Stimulated activated CD4-positive, alpha-beta T cell treated with anti-CD3 and anti-CD28 coated beads, Interleukin-2, amount 100 ng/mL, for 4 hours (primary cell): ENCODE data around the gene MAN2A1.

ENCODE experiments used
- DNase-seq: peaks from one replicate; pipeline ENCODE4 v3.0.0-alpha.2; 2020; ENCODE audit warnings: low read depth

Gene MAN2A1

DNA sequence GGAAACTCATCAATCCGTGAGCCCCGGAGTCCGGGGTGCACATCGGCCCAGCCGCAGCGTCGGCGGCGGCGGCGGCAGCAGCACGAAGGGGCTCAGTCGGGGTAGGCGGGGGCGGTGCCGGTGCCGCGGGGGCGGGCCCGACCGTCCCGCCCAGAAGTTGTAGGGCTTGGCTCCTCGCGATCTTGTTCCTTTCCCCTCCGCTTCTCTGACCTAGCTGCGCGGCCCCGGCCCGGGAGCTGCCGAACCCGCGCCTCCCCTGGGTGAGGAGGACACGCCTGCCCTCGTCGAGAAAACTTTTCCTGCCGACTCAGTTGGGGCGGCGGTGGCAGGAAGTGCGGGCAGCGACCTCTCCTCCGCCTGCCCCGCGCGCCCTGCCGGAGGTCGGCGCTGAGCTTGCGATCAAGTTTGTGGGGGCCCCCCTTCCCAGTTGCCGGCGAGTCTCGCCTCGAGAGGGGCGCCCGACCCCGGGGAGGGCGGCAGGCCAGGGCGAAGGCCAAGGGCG is at the start of gene MAN2A1:
Gene MAN2A1, plus strand, starts transcription at position 188 of the 502 bp plus-strand sequence. CDS start 491 bp downstream, outside the sequence.
- DNase-seq, result peak; percentile 76

DNA sequence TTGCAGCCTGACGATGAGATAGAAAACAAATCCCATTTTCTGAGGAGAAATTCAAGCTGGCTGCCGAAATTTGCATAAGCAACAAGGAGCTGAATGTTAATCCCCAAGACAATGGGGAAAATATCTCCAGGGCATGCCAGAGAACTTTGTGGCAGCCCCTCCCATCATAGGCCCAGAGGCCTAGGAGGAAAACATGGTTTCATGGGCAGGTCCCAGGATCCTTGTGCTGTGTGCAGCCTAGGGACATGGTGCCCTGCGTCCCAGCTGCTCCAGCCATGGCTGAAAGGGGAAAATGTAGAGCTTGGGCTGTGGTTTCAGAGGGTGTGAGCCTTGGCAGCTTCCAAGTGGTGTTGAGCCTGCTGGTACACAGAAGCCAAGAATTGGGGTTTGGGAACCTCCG is 48.8 kb upstream of the MAN2A1 start:
- no peak for DNase-seq

DNA sequence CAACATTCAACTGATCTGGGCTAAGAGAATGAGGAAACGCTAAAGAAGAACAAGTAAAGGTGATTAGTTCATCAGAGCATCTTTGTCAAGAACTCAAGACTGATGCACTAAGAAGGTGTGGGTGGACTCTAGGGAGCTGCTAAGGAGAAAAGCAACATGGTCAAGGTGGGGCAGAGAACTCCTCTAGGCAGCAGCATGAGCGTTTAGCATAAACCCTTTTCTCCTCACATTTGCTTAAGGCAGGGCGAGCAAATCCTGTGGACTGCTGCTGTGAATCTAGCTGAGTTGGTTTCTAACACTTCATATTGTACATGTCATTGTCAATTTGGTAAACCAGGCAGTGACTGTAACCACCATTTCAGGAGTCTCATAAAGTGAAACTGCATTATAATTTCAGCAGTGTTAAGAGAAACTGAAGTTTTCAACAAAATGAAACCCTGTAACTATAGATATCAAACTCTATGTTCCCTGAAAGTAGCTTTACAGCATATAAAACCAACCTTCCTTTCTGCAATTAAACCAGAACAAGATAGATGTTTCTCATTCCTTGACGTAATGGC is 45.9 kb upstream of the MAN2A1 start:
- no peak for DNase-seq

DNA sequence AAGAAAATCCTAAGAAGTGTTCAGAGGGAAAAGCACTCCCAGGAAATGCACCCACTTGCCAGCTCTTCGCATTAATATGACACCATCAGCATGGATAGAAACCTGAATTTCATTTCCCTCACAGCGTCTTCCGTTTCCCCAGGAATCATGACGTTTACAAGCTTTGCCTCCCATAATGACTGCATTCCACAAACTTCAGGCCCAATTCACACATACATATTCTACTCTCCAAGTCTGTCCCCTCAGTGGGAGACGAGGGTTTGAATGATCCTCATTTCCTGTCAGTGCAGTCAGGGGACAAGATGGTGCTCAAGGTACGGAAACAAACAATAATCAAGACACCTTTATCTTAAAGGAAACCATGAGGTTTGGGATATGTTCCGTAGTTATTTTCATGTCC is 44.9 kb upstream of the MAN2A1 start:
- no peak for DNase-seq

DNA sequence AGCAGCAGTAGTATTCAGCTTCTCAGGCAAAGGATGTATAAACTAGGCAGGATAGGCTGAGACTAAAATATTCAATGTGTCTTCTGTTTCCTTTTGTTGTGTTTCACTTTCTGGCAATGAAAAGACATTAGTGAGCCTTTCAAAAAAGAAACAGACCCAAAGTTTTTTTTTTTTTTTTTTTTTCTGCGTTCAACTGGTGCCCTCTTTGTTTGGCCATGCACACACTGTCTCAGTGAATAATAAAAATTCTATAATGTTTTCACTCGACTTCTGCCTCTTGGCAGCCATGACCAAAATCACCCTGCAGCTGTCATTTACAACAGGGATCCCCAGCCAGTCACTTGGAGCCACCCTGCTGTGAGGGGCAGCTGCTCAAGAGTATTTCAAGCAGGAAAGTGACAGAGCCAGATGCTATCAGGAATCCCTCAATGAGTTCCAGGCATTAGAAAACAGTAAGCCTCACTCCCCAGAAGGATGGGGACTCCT is 44.0 kb upstream of the MAN2A1 start:
- DNase-seq, result no peak

DNA sequence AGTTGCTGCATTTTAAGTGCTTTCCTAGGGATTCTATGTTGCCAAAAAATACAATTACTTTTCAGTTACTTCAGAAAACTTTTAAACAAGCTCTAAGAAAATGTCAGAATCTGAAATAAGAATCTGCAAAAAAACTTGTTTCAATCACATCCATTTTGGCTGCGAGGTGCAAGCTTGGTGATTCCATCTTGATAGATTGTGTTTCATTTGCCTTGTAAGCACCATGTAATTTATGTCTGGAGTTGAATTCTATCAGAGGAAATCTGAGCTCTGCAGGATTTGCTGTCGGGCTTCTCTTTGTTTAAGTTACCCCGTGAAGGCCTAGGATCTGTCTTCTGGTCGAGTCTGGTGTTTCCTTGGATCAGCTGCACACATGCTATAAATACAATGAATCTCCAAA is 40.4 kb upstream of the MAN2A1 start:
- no peak for DNase-seq

DNA sequence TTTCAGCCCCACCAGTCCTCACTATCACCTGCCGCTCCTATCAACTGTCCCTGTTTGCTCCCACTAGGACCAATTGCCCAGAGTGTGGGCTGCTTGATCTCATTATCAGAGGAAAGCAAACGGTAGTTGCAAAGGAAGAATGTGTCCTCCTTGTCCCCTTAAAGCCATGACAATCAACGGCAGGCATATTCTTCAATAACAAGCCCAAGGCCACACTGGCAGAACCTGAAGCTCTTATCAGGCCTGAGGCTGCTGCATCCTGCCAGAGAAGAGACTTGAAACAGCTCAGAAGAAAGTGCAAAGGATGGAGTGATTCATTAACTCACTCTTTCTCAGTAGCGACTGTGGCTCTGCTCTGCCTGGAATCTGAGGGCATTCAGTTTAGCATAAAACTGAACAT is 39.2 kb upstream of the MAN2A1 start:
- no peak for DNase-seq

DNA sequence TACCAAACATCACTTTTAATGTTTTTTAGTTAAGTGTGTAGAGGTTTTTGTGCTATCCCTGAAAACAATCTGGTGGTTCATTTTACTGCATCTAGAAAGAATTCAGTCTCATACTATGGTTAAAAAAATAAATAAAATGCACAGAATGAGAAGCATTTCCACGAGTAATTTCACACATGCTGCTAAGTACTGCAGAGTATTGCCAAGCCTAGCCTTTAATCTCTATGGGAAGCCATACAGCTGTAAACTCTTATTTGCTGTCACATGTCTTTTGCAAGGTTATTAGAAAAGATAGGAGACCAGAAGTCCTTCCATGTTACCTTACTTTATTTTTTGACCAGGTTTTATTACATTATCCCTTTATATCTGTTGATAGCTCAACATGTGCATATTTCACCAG is 37.6 kb upstream of the MAN2A1 start:
- no peak for DNase-seq

DNA sequence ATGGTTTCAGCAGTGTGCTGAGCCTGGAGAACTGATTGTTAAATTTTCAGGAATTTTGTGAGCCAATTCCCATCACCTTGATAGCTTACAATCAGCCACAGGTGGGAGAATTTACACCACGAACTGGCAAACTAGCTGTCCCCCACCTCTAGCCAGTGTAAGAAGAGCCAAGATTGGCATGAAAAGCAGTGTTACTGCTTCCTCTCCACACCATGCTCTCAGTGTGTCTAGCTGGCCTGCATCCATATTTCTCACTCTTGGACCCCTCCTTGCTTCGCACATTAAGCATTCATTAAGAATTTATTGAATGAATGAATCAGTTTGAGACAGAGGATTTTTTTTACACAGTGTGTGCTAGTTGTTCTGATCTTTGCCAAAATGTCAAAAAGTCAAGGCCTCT is 36.7 kb upstream of the MAN2A1 start:
- DNase-seq, result no peak

DNA sequence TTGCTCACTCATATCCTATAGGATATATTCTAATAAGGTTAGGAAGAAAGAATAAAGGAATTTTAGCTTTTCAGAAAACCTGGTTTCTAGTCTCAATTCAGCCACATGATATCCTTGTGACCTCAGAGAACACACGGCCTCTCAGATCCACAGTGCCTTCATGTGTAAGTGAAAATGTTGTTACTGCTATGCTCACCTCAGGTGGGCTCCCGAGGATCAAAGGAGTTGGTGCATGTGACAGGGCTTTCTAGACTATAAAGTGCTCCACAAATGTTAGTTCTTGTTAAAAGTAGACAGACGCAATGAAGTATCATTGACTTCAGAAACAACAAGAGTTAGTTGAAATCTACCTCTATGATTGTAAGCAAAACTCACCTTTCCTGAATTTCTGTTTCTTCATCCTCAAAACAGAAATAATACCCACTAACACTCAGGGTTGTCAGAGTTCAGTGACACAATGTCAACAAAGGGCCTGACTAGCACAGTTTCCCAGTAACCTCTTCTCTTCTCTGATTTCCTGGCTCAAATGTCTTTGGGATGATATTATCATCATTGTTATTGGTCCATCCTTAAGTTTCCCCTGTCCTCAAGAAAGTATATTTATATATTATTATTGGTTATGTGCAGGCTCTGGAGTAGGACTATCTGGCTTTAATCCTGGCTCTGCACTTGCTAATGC is 36.0 kb upstream of the MAN2A1 start:
- DNase-seq, result no peak

DNA sequence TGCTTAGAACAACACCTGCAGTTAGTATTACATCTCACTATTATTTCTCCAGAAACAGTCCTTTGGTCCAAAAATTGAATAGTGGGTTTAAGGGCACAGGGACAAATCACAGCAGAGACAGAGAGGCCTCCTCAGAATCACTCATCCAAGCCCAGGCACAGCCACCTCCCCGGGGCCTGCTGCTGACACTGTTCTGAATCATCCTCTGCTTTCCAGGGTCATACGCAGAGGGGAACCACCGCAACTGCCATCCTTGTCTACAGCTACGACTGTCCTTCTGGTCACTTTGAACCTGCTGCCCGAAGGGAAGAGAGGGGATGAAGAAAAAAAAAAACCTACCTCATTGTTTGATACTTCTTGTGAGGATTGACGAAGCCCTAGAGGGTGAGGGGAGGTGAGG is 35.3 kb upstream of the MAN2A1 start:
- DNase-seq, result no peak

DNA sequence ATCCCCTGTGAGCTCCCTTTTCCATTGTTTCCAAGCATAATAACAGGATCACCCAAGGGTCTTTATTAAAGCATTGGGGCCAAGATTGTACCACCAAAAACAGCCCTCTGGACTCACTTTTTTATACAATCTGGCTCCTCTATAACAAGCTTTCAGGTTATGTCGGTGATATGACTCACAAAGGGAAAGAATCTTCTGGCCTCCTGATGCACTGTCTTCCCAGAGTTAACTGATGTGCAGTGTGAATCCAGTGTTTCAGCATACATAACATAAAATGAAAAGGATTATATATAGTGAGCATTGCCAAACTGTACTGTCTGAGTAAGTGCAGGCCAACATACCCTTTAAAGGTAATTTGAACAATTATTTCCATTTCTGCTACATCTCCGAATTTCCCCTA is 33.9 kb upstream of the MAN2A1 start:
- DNase-seq, result no peak

DNA sequence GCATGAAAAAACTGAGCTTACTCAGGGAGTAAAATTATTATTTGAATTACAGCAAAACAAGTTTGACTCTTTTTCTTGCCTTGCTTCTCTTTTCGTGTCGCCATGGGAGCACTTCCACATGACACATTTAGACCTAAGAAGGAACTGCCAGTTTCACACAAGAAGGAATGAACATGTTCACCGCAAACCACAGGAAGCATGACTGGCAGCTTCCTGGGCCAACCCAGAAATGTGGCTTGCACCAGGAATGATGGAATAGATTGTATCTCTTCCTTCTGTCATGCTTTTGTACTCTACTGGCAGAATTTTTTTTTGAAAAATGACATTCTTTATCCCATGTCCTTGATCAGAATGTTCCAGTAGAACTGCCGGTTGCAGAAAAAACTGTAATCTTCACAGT is 32.9 kb upstream of the MAN2A1 start:
- peak; percentile 19 for DNase-seq

DNA sequence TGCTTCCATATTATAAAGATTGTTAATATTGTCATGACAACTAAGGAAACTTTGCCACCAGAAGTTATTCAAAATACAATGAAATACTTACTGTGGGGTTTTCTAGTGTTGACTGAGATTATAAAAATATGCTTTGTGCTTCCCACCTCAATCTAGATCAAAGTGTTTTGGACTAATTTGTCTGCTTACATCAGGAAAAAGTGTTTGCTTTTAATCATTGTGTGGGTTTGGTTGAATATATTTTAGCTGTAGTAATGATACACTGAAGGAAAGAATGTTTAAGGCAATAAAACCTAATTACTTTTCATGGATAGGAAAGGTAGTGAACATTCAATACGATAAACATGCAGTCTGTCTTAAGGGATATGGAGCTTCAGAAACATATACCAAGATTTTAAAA is 29.8 kb upstream of the MAN2A1 start:
- DNase-seq, result no peak

DNA sequence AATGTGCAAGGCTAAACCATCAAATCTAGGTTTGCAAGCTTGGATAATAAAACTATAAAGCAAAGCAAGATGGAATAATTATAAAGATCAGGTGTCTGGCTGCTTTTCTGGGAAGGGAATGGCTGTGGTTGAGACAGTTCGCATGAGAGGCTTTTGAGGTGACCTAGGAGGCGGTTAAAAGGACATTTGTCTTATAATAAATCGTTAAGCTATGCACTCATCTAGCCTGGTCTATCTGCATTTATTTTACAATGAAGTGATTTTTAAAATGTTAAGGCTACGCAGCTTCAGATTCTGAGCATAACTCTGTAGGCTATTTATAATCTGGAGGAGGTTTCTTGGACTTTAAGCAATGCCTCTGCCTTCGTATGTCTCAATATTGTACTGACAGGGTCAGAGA is 29.4 kb upstream of the MAN2A1 start:
- no peak for DNase-seq

DNA sequence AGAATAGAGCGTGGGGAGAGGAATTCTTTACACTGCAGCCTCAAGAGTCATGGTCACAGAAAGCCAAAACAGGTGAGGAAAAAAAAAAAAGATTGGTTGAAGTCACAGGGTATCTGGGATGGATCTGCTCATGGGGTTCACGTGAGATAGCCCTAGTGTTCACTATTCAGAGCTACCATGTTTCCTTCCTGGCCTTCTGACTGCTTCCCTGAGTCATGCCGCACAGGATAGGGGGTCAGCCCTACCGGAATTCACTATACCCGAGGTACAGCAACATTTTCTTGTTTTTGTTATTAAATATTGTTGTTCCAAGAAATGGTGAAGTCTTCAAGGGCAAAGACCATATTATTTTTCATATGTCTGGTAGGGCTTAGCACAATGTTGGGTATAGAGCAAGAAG is 21.5 kb upstream of the MAN2A1 start:
- DNase-seq, result no peak

DNA sequence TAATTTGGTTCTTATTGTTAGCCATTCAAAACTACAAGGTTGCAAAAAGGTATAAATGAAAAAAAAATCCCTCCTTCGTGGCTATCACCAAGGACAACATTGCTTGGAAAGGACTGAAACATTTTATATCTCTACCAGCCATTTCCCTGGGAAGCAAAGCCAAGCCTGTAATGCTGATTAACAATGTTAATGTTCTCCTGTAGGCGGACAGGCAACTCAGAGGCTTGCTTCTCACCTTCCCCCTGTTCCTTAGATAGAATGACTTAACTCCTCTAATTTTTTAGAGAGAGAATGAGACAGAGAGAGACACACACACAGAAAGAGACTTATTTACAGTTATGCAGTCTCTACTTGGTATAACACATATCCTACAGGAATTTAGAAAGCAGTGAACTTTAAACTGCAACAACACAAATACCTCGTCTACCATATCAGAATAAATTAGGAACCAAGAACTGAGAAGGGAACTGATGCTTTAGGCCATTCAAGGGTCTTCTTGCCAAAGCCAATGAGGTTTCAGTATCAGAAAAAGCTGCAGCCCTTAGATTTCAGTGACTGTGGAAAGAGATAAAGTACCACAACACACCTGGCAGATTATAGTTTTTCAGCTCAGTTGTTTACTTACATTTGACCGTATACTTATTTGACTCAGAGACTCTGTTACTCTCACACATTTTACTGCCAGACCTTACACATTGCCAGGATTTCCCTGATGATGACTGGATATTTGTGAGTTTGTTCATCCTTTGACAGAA is 20.9 kb upstream of the MAN2A1 start:
- DNase-seq, result no peak

DNA sequence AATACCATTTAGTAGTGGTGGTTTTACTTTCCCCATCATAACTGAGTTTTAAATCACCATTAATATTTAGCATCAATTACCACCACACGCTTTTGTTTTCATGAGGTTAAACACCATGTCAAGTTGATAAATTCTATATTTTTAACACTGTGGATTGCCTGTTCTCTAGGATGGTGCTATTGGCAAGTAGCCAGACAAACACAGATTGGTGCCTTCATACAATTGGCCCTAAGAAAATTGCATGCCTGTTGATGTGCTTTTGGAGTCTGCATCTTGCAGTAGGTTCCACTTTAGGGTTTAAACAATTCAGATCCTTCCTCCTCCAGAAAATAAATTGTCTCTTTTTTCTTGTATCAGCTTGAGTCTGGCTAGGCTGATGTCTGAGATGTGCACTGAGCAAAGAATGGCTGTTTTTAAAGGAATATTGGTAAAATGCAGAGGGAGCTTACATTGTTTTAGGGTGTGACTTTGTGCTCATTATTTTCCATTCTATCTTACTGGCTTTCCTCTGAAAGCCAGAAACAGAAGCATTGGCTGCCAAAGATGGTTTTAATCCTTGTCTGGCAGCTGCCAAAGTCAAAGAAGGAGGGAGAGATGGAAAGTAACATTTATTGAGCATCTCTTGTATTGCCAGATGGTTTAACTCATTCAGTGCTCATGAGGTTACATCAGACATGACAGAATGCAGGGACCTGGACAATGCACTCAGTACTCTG is 19.6 kb upstream of the MAN2A1 start:
- DNase-seq, result no peak

DNA sequence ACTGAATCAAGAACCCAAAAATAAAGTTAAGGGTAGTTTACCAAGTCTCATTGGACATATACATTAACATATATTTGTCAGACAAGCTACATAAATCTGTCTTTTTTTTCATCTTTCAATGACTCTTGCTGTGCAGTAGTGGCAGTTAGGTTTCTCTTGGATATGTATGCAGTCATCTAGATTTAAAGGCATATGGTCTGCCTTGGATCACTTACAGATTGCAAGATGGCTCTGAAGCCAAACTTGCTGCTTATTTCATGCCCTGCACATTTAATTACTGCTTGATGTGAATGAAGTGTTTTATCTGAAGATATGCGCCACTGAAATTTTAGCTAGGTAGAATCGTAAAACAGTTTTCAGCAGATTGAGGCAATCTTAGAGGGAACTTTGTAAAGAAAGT is 18.6 kb upstream of the MAN2A1 start:
- no peak for DNase-seq

DNA sequence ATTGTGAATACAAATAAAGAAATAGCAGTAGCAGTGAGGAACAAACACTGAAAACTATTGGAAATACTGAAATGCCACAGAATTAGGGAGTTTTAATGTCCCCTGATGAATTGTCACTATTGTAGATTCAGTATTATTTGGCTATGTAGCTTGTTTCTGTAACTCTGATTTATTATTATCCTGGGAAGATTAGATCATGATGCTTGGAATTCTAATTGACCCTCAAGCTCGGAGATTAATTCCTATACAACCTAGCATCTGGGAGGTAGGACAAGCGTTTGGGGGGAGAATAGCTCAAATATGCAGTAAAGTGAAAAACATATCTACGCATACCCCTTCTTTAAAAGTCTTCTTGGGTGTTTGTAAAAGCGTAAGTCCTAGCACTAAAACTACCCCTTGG is 15.1 kb upstream of the MAN2A1 start:
- no peak for DNase-seq

DNA sequence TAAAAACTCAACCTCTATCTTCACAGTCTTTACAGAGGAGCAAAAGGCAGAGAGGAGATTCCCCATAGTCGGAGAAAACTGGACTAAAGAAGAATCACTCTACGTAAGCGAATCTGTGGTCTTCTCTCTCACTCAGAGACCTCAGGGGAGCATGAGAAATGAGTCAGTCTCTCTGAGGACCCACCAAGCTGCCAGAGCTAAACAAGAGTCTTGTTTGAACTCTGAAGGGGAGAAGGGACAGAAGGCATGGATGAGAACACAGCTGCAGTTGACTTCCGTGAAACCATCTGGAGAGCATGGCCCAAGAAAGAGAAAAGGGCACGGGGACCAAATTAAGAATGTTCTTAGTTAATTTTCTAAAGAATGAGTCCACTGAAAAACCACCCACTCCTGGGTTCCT is 12.8 kb upstream of the MAN2A1 start:
- DNase-seq, result no peak

DNA sequence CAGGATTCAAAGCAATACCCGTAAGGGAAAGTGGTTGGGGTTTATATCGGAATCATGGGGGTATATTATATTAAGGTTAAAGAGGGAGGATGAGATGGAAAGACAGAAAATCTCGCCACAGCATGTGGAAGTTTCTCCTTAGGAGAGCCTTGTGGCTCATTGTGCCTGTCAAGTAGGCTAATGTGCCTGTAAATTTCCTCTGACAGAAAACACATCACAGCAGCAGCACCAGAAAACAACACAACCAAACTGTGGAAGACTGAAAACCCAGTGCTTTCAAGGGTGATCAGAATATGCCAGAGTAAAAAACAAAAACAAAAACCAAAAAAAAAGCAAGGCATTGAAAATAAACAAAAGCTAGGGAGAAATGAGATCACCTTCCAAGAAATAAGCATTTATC is 11.3 kb upstream of the MAN2A1 start:
- DNase-seq, result no peak

DNA sequence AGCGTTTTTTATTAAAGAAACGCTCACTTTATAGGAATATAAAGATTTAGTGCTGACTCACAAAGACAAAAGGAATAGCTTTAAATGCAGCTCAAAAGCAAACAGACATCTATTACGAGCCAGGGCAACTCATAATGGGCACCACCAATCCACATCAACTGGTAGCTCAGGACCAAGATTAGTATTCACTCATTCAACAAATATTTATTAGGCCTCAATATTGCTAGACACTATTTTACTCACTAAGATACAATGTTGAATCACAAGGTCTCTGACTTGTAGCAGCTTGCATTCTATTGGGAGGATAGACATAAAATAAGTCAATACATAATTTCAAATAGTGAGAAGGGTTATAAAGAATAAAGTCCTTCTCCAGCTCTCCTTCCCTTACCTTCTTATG is 8.0 kb upstream of the MAN2A1 start:
- no peak for DNase-seq
